Measurements from ENCODE around the gene FAM229B.

DNA sequence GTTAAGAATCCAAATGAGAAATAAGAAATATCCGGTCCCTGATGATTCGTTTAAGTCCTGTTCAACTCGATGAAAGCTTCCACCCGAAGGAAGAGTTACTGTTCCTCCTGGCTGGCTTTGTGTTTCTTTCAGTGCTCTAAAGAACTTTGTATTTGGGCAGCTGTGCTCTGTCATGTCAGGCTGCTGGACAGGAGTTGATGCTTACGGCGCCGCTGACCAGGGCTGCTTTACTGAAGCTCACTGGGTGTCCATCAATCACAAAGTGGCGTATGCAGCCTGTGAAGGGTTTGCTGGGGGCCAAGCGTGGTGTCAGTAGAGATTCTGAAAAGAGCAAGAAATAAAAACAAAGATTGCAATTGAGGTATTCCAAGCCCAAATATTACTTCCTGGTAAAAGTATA lies 21.9 kb downstream of the FAM229B start:
- TF ChIP-seq, protein P1, sequence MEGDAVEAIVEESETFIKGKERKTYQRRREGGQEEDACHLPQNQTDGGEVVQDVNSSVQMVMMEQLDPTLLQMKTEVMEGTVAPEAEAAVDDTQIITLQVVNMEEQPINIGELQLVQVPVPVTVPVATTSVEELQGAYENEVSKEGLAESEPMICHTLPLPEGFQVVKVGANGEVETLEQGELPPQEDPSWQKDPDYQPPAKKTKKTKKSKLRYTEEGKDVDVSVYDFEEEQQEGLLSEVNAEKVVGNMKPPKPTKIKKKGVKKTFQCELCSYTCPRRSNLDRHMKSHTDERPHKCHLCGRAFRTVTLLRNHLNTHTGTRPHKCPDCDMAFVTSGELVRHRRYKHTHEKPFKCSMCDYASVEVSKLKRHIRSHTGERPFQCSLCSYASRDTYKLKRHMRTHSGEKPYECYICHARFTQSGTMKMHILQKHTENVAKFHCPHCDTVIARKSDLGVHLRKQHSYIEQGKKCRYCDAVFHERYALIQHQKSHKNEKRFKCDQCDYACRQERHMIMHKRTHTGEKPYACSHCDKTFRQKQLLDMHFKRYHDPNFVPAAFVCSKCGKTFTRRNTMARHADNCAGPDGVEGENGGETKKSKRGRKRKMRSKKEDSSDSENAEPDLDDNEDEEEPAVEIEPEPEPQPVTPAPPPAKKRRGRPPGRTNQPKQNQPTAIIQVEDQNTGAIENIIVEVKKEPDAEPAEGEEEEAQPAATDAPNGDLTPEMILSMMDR (IDR thresholded peaks at IDR 0.05): no peak
- no peak for TF ChIP-seq POLR2A (IDR thresholded peaks at IDR 0.05)

Data from esophagus squamous epithelium (tissue), 4 donors.